Neural progenitor cell (in vitro differentiated cells): Measurements from ENCODE around the gene RBM25.

Experiments used
- EZH2 ChIP-seq: fragments of 200-600 bp; sonication (generic); IDR thresholded peaks from 2 replicates; pipeline ENCODE4 v1.6.1; 2017; ENCODE audit warnings: antibody characterized with exemption, mild to moderate bottlenecking, moderate library complexity
- EZH2phosphoT487 ChIP-seq: fragments of 200-600 bp; sonication (generic); IDR thresholded peaks from 2 replicates; pipeline ENCODE4 v1.6.1; 2017; ENCODE audit warnings: antibody characterized with exemption
- TF ChIP-seq, protein P1 (sequence below): fragments of 200-600 bp; sonication (generic); IDR thresholded peaks from 2 replicates; pipeline ENCODE4 v1.5.1; 2017; ENCODE audit warnings: antibody characterized with exemption, mild to moderate bottlenecking

DNA sequence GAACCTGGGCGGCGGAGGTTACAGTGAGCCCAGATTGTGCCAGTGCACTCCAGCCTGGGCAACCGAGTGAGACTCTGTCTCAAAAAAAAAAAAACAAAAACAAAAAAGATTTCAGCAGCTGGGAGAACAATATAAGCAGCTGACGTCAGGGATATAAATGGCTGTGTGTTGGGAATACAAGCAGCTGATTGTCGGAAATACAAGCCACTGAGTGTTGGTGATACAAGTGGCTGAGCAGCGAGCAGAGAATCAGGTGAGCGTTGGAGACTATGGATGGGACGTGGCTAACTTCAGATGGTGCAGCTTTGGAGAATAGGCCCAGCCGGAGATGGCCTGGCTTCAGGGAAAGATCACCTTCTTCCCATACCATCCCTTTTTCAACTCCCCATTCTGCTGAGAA is 109.9 kb downstream of the RBM25 start:
- TF ChIP-seq, protein P1, sequence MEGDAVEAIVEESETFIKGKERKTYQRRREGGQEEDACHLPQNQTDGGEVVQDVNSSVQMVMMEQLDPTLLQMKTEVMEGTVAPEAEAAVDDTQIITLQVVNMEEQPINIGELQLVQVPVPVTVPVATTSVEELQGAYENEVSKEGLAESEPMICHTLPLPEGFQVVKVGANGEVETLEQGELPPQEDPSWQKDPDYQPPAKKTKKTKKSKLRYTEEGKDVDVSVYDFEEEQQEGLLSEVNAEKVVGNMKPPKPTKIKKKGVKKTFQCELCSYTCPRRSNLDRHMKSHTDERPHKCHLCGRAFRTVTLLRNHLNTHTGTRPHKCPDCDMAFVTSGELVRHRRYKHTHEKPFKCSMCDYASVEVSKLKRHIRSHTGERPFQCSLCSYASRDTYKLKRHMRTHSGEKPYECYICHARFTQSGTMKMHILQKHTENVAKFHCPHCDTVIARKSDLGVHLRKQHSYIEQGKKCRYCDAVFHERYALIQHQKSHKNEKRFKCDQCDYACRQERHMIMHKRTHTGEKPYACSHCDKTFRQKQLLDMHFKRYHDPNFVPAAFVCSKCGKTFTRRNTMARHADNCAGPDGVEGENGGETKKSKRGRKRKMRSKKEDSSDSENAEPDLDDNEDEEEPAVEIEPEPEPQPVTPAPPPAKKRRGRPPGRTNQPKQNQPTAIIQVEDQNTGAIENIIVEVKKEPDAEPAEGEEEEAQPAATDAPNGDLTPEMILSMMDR, result no peak
- TF ChIP-seq EZH2phosphoT487 (no peak), EZH2 (no peak)
